HUES48 (cell line): ENCODE results near the gene FSHR.

Experiments
- H3K27ac ChIP-seq: one replicate; pipeline ENCODE4 v1.7.0; 2013; ENCODE audit warnings: low read depth, low read length, inconsistent platforms
- H3K27me3 ChIP-seq: 2 replicates; pipeline ENCODE4 v1.6.1; 2013; ENCODE audit warnings: mild to moderate bottlenecking, low read length; ENCODE audit not compliant: control insufficient read depth, insufficient read depth
- H3K36me3 ChIP-seq: 2 replicates; pipeline ENCODE4 v1.6.1; 2013; ENCODE audit warnings: low read length; ENCODE audit not compliant: control insufficient read depth, insufficient read depth
- H3K4me1 ChIP-seq: 2 replicates; pipeline ENCODE4 v1.6.1; 2013; ENCODE audit warnings: mild to moderate bottlenecking, low read length; ENCODE audit not compliant: control insufficient read depth, insufficient read depth
- H3K4me3 ChIP-seq: 2 replicates; pipeline ENCODE4 v1.5.1; 2013; ENCODE audit warnings: mild to moderate bottlenecking, low read depth, low read length
- H3K9ac ChIP-seq: 2 replicates; pipeline ENCODE4 v1.6.1; 2013; ENCODE audit warnings: mild to moderate bottlenecking, low read depth, low read length, moderate library complexity
- H3K9me3 ChIP-seq: 2 replicates; pipeline ENCODE4 v1.6.1; 2013; ENCODE audit warnings: low read length; ENCODE audit not compliant: control insufficient read depth, insufficient read depth

The FSHR gene

GRCh38 chr2:48940606-48941005, 213.7 kb downstream of the FSHR start:
- H3K36me3 ChIP-seq, result no peaks in the 10 kb centered on the region
- no peak overlapping the region for H3K9ac ChIP-seq
- no peak overlapping the region for H3K4me3 ChIP-seq
- H3K27ac ChIP-seq, result no peak overlapping the region
- H3K9me3 ChIP-seq, result no peaks in the 10 kb centered on the region
- no peaks in the 10 kb centered on the region for H3K27me3 ChIP-seq
- no peaks in the 10 kb centered on the region for H3K4me1 ChIP-seq

GRCh38 chr2:48939232-48939631, 215.1 kb downstream of the FSHR start:
- no peak overlapping the region for H3K9ac ChIP-seq
- no peaks in the 10 kb centered on the region for H3K4me1 ChIP-seq
- H3K36me3 ChIP-seq, result no peaks in the 10 kb centered on the region
- H3K27ac ChIP-seq, result no peak overlapping the region
- H3K27me3 ChIP-seq, result no peaks in the 10 kb centered on the region
- H3K9me3 ChIP-seq, result no peaks in the 10 kb centered on the region
- H3K4me3 ChIP-seq, result no peak overlapping the region

GRCh38 chr2:48938231-48938630, 216.1 kb downstream of the FSHR start:
- no peaks in the 10 kb centered on the region for H3K36me3 ChIP-seq
- H3K27me3 ChIP-seq, result no peaks in the 10 kb centered on the region
- no peak overlapping the region for H3K9ac ChIP-seq
- H3K9me3 ChIP-seq, result no peaks in the 10 kb centered on the region
- H3K4me1 ChIP-seq, result no peaks in the 10 kb centered on the region
- no peak overlapping the region for H3K4me3 ChIP-seq
- H3K27ac ChIP-seq, result no peak overlapping the region

GRCh38 chr2:48934807-48935206, 219.5 kb downstream of the FSHR start:
- Histone ChIP-seq H3K27me3 (no peaks in the 10 kb centered on the region), H3K4me3 (no peak overlapping the region), H3K36me3 (no peaks in the 10 kb centered on the region), H3K9ac (no peak overlapping the region), H3K27ac (no peak overlapping the region), H3K9me3 (no peaks in the 10 kb centered on the region), H3K4me1 (no peaks in the 10 kb centered on the region)

- Histone ChIP-seq H3K9me3 (no peaks in the 10 kb centered on the region), H3K4me3 (no peak overlapping the region), H3K36me3 (no peaks in the 10 kb centered on the region), H3K27ac (no peak overlapping the region), H3K27me3 (no peaks in the 10 kb centered on the region), H3K4me1 (no peaks in the 10 kb centered on the region), H3K9ac (no peak overlapping the region)
Observed at GRCh38 chr2:48933828-48934497, 220.4 kb downstream of the FSHR start.

GRCh38 chr2:48932667-48933066, 221.6 kb downstream of the FSHR start:
- Histone ChIP-seq H3K36me3 (no peaks in the 10 kb centered on the region), H3K9ac (no peak overlapping the region), H3K4me1 (0 out of 2 replicates have a peak, but pooled peaks cover 4% of the 10 kb centered on the region), H3K4me3 (no peak overlapping the region), H3K9me3 (no peaks in the 10 kb centered on the region), H3K27me3 (no peaks in the 10 kb centered on the region), H3K27ac (no peak overlapping the region)

GRCh38 chr2:48929571-48930301, 224.6 kb downstream of the FSHR start:
- Histone ChIP-seq H3K4me1 (0 out of 2 replicates have a peak, but pooled peaks cover 4% of the 10 kb centered on the region), H3K9ac (no peak overlapping the region), H3K36me3 (no peaks in the 10 kb centered on the region), H3K27me3 (no peaks in the 10 kb centered on the region), H3K4me3 (no peak overlapping the region), H3K9me3 (no peaks in the 10 kb centered on the region), H3K27ac (no peak overlapping the region)

- Histone ChIP-seq H3K4me3 (no peak overlapping the region), H3K9ac (no peak overlapping the region)
Observed at GRCh38 chr2:48927355-48927754, 227.0 kb downstream of the FSHR start.

GRCh38 chr2:48915884-48916283, 238.4 kb downstream of the FSHR start:
- H3K27me3 ChIP-seq, result no peaks in the 10 kb centered on the region
- H3K9ac ChIP-seq, result no peak overlapping the region
- no peaks in the 10 kb centered on the region for H3K9me3 ChIP-seq
- no peaks in the 10 kb centered on the region for H3K4me1 ChIP-seq
- H3K36me3 ChIP-seq, result no peaks in the 10 kb centered on the region
- no peak overlapping the region for H3K4me3 ChIP-seq
- no peak overlapping the region for H3K27ac ChIP-seq

More at GRCh38 chr2:48927355-48927754, 227.0 kb downstream of the FSHR start:
- Histone ChIP-seq H3K4me1 (0 out of 2 replicates have a peak, but pooled peaks cover 4% of the 10 kb centered on the region), H3K27me3 (no peaks in the 10 kb centered on the region), H3K36me3 (no peaks in the 10 kb centered on the region), H3K27ac (no peak overlapping the region), H3K9me3 (no peaks in the 10 kb centered on the region)

GRCh38 chr2:48915227-48915626, 239.1 kb downstream of the FSHR start:
- Histone ChIP-seq H3K27ac (no peak overlapping the region), H3K9me3 (no peaks in the 10 kb centered on the region), H3K4me3 (no peak overlapping the region), H3K36me3 (no peaks in the 10 kb centered on the region), H3K27me3 (no peaks in the 10 kb centered on the region), H3K9ac (no peak overlapping the region), H3K4me1 (no peaks in the 10 kb centered on the region)

- no peak overlapping the region for H3K27ac ChIP-seq
- no peaks in the 10 kb centered on the region for H3K27me3 ChIP-seq
- no peaks in the 10 kb centered on the region for H3K9me3 ChIP-seq
- no peaks in the 10 kb centered on the region for H3K4me1 ChIP-seq
- no peaks in the 10 kb centered on the region for H3K36me3 ChIP-seq
- H3K9ac ChIP-seq, result no peak overlapping the region
- H3K4me3 ChIP-seq, result no peak overlapping the region
Observed at GRCh38 chr2:48914477-48915089, 239.7 kb downstream of the FSHR start.
